ENCODE results near the gene STAC2.

The STAC2 gene

GRCh38 chr17:39209317-39210092 lies 16.2 kb downstream of the STAC2 start:
- DNase-seq (ENCODE audit: low read depth in 3 of 3, low spot score in 1 of 3) = peak in 2 of 3 donors; percentile 48 to 52

GRCh38 chr17:39208893-39209292 lies 16.9 kb downstream of the STAC2 start:
- DNase-seq (ENCODE audit: low read depth in 3 of 3, low spot score in 1 of 3) = no peak

GRCh38 chr17:39208136-39208535 lies 17.6 kb downstream of the STAC2 start:
- no peak for DNase-seq (ENCODE audit: low read depth in 3 of 3, low spot score in 1 of 3)

GRCh38 chr17:39205112-39205526 lies 20.6 kb downstream of the STAC2 start:
- no peak for DNase-seq (ENCODE audit: low read depth in 3 of 3, low spot score in 1 of 3)

- no peak for DNase-seq (ENCODE audit: low read depth in 3 of 3, low spot score in 1 of 3)
These were observed 21.5 kb downstream of the STAC2 start for GRCh38 chr17:39204245-39204644.

- DNase-seq (ENCODE audit: low read depth in 3 of 3, low spot score in 1 of 3) = no peak
These were observed 24.7 kb downstream of the STAC2 start for GRCh38 chr17:39200957-39201510.

GRCh38 chr17:39200070-39200879 lies 25.5 kb downstream of the STAC2 start, which contains the start of gene RPL19:
Gene RPL19, plus strand, starts transcription at chr17:39200283. Its CDS starts 62 bp downstream, at chr17:39200345.
- peak; percentile 56 to 68 (median 65) for DNase-seq (ENCODE audit: low read depth in 3 of 3, low spot score in 1 of 3)

GRCh38 chr17:39199820-39200069 lies 26.0 kb downstream of the STAC2 start:
- DNase-seq (ENCODE audit: low read depth in 3 of 3, low spot score in 1 of 3) = peak; percentile 71 to 72 (median 72)

- DNase-seq (ENCODE audit: low read depth in 3 of 3, low spot score in 1 of 3) = no peak
These were observed 27.6 kb downstream of the STAC2 start for GRCh38 chr17:39198186-39198566.

- peak; percentile 16 to 59 (median 29) for DNase-seq (ENCODE audit: low read depth in 3 of 3, low spot score in 1 of 3)
These were observed 28.2 kb downstream of the STAC2 start, which contains the start of gene CACNB1 for GRCh38 chr17:39197380-39198185. Gene CACNB1, minus strand, starts transcription at chr17:39197669. Its CDS starts 174 bp downstream, at chr17:39197495.

GRCh38 chr17:39196808-39197291 lies 28.9 kb downstream of the STAC2 start:
- no peak for DNase-seq (ENCODE audit: low read depth in 3 of 3, low spot score in 1 of 3)

- DNase-seq (ENCODE audit: low read depth in 3 of 3, low spot score in 1 of 3) = no peak
These were observed 29.4 kb downstream of the STAC2 start for GRCh38 chr17:39196241-39196807.

- DNase-seq (ENCODE audit: low read depth in 3 of 3, low spot score in 1 of 3) = no peak
These were observed 30.1 kb downstream of the STAC2 start for GRCh38 chr17:39195568-39196160.

- no peak for DNase-seq (ENCODE audit: low read depth in 3 of 3, low spot score in 1 of 3)
These were observed 30.7 kb downstream of the STAC2 start for GRCh38 chr17:39194985-39195524.

GRCh38 chr17:39194089-39194984 lies 31.4 kb downstream of the STAC2 start:
- no peak for DNase-seq (ENCODE audit: low read depth in 3 of 3, low spot score in 1 of 3)

GRCh38 chr17:39193346-39193745 lies 32.4 kb downstream of the STAC2 start:
- DNase-seq (ENCODE audit: low read depth in 3 of 3, low spot score in 1 of 3) = no peak

- DNase-seq (ENCODE audit: low read depth in 3 of 3, low spot score in 1 of 3) = no peak
These were observed 32.8 kb downstream of the STAC2 start for GRCh38 chr17:39192901-39193300.

- no peak for DNase-seq (ENCODE audit: low read depth in 3 of 3, low spot score in 1 of 3)
These were observed 33.8 kb downstream of the STAC2 start for GRCh38 chr17:39191750-39192510.
